Neutrophil (primary cell): ENCODE measurements around the gene CYFIP2.
"Not testable (repeated sequence)": the region's sequence is repeated elsewhere in the genome, so short reads cannot be mapped to it uniquely, and the experiment has no call there.

Experiments used
- H3K27ac ChIP-seq: fragments of 200-600 bp; sonication (generic); 2 replicates; pipeline ENCODE4 v1.5.1; 2016; ENCODE audit warnings: mild to moderate bottlenecking, moderate library complexity
- H3K27me3 ChIP-seq: fragments of 200-600 bp; sonication (generic); 2 replicates; pipeline ENCODE4 v1.6.0; 2016; ENCODE audit warnings: mild to moderate bottlenecking
- H3K36me3 ChIP-seq: fragments of 200-600 bp; sonication (generic); 2 replicates; pipeline ENCODE4 v1.5.1; 2017
- H3K4me1 ChIP-seq, 2 experiments: fragments of 200-600 bp in 1 of 2; sonication (generic) in 1 of 2; 1 replicate in 1 of 2; 2 replicates in 1 of 2; pipeline versions ENCODE4 v1.5.1 to v1.6.1; 2013 to 2016; ENCODE audit warnings: low read depth in 1 of 2, low read length in 1 of 2, mild to moderate bottlenecking in 1 of 2, moderate library complexity in 1 of 2; ENCODE audit not compliant: control insufficient read depth in 1 of 2, insufficient read depth in 1 of 2
- H3K4me3 ChIP-seq, 2 experiments: fragments of 200-600 bp in 1 of 2; sonication (generic) in 1 of 2; 1 replicate in 1 of 2; 2 replicates in 1 of 2; pipeline ENCODE4 v1.5.1; 2013 to 2016; ENCODE audit warnings: low read depth in 1 of 2, low read length in 1 of 2, mild to moderate bottlenecking in 1 of 2, moderate library complexity in 1 of 2
- H3K9me3 ChIP-seq: fragments of 200-600 bp; sonication (generic); 2 replicates; pipeline ENCODE4 v1.5.1; 2016
- TF ChIP-seq, protein P1 (sequence below): fragments of 200-600 bp; sonication (generic); IDR thresholded peaks from 2 replicates; pipeline ENCODE4 v1.5.1; 2016; ENCODE audit warnings: antibody characterized with exemption

CYFIP2 gene

DNA sequence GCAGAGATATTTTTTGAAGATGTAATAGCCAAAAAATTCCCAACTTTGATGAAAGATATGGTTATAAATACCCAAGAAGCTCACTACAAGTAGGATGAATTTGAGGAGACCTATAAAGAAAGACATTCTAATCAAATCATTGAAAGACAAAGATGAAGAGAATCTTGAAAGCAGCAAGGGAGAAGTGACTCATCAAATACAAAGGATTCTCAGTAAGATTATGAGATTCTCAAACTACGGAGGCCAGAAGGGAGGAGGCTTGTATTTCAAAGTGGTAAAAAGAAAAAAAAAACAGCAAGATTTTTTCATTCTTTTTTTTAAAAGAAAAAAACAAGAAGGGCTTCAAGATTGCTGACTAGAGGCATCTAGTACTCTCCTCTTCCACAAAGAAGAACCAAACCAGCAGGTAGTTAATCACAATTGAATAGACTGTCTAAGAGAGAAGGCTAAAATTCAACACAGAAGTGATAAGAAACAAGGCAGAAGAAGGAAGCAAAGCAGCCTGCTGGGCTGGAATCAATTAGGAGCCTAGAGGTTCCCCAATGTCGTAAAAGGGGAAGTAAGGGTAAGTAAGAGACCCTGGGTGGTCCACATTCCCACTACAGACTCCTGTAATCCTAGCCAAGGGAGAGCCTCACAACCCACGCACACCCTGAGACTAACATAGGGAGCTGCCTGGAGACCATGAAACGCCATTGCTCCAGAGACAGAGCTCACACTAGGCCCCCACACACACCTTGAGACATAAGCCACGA, 135.0 kb downstream of the CYFIP2 start:
- TF ChIP-seq, protein P1, sequence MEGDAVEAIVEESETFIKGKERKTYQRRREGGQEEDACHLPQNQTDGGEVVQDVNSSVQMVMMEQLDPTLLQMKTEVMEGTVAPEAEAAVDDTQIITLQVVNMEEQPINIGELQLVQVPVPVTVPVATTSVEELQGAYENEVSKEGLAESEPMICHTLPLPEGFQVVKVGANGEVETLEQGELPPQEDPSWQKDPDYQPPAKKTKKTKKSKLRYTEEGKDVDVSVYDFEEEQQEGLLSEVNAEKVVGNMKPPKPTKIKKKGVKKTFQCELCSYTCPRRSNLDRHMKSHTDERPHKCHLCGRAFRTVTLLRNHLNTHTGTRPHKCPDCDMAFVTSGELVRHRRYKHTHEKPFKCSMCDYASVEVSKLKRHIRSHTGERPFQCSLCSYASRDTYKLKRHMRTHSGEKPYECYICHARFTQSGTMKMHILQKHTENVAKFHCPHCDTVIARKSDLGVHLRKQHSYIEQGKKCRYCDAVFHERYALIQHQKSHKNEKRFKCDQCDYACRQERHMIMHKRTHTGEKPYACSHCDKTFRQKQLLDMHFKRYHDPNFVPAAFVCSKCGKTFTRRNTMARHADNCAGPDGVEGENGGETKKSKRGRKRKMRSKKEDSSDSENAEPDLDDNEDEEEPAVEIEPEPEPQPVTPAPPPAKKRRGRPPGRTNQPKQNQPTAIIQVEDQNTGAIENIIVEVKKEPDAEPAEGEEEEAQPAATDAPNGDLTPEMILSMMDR, result no peak
- no peaks in the 10 kb centered on the region for H3K4me1 ChIP-seq
- H3K4me3 ChIP-seq, result no peak overlapping the region
- no peaks in the 10 kb centered on the region for H3K36me3 ChIP-seq
- no peaks in the 10 kb centered on the region for H3K9me3 ChIP-seq
- no peaks in the 10 kb centered on the region for H3K27me3 ChIP-seq
- no peak overlapping the region for H3K27ac ChIP-seq

DNA sequence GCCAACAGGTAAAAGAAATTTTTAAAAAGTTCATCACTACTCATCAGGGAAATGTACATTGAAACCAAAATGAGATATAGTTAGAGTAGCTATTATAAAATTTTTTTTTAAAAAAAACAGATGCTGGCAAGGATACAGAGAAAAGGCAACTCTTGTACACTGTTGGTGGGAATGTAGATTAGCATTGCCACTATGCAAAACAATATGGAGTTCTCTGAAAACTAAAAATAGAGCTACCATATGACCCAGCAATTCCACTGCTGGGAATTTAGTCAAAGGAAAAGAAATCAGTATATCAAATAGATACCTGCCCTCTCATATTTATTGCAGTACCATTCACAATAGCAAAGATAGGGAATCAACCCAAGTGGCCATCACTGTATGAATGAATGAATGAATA, 149.9 kb downstream of the CYFIP2 start:
- Histone ChIP-seq H3K9me3 (no peaks in the 10 kb centered on the region), H3K4me3 (no peak overlapping the region), H3K36me3 (no peaks in the 10 kb centered on the region), H3K27ac (no peak overlapping the region), H3K4me1 (no peaks in the 10 kb centered on the region), H3K27me3 (peaks cover 3% of the 10 kb centered on the region)
- TF ChIP-seq, protein P1, result no peak

DNA sequence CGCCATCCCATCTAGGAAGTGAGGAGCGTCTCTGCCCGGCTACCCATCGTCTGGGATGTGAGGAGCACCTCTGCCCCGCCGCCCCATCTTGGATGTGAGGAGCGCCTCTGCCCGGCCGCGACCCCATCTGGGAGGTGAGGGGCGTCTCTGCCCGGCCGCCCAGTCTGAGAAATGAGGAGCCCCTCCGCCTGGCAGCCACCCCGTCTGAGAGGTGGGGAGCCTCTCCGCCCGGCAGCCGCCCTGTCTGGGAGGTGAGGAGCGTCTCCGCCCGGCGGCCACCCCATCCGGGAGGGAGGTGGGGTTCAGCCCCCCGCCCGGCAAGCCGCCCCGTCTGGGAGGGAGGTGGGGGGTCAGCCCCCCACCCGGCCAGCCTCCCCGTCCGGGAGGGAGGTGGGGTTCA, 153.6 kb downstream of the CYFIP2 start:
- H3K9me3 ChIP-seq, H3K36me3 ChIP-seq, H3K27ac ChIP-seq, H3K4me1 ChIP-seq, H3K4me3 ChIP-seq, H3K27me3 ChIP-seq: not testable (repeated sequence)

DNA sequence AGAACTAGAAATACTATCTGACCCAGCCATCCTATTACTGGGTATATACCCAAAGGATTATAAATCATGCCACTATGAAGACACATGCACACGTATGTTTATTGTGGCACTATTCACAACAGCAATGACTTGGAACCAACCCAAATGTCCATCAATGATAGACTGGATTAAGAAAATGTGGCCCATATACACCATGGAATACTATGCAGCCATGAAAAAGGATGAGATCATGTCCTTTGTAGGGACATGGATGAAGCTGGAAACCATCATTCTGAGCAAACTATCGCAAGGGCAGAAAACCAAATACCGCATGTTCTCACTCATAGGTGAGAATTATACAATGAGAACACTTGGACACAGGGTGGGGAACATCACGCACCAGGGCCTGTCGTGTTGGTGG, 164.0 kb downstream of the CYFIP2 start:
- H3K27me3 ChIP-seq, H3K36me3 ChIP-seq, H3K4me1 ChIP-seq, H3K27ac ChIP-seq, H3K4me3 ChIP-seq, H3K9me3 ChIP-seq: not testable (repeated sequence)

DNA sequence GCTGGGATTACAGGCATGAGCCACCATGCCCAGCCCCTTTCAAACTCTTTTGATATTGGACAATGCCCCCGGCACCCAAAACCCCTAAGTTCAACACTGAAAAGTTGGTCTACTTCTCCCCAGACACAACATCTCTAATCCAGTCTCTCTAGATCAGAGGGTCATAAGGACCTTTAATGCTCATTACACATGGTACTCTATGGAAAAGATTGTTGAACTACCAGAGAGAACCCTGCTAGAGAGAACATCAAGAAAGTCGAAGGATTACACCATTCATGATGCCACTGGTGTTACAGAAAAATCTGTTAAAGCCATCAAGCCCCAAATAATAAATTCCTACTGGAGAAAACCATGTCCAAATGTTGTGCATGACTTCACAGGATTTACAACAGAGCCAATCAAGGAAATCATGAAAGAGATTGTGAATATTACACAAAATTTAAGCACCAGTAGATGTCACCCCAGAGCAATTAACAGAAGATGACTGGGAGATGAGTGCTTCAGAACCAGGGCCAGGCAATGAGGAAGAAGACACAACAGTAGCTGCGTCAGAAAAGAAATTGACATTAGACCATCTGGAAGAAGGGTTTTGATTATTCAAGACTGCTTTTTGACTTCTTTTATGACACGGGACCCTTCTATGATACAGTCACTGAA, 165.7 kb downstream of the CYFIP2 start:
- Histone ChIP-seq H3K4me3 (no peak overlapping the region), H3K9me3 (no peaks in the 10 kb centered on the region)

DNA sequence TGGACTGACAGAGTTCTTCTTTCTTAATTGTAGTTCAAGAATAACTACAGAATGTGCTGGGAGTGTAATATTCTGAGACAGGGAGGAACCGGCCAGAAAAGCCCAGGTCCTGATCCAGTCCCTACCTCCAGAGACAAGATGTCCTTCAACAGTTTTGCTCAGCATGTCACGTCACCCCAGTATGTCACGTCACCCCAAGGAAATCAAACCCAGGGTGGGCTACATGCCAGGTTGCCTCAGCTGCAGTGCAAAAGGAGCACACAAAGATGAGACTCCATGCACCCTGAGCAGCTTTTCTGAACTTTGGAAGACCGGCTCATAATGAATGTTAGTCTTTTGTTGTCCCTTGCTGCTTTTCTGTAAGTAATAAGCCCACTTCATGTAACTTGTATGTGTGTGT, 168.2 kb downstream of the CYFIP2 start:
- Histone ChIP-seq H3K9me3 (no peaks in the 10 kb centered on the region), H3K4me1 (no peaks in the 10 kb centered on the region), H3K36me3 (no peaks in the 10 kb centered on the region), H3K4me3 (no peak overlapping the region), H3K27ac (no peak overlapping the region), H3K27me3 (no peaks in the 10 kb centered on the region)
- TF ChIP-seq, protein P1, result no peak

More for the DNA sequence above, 165.7 kb downstream of the CYFIP2 start:
- Histone ChIP-seq H3K36me3 (no peaks in the 10 kb centered on the region), H3K4me1 (no peaks in the 10 kb centered on the region), H3K27ac (no peak overlapping the region), H3K27me3 (no peaks in the 10 kb centered on the region)
- TF ChIP-seq, protein P1, result no peak
